Measurements from ENCODE around the gene PMEPA1. TPM values are rescaled to one million over a fixed set of nuclear protein-coding genes. Genes with fewer than 3 reads are reported as not detected.

Gene PMEPA1
- total RNA-seq, 4 donors from 2014 or later, result 9.6 to 47.5 (median 18.9) TPM

- H3K27ac ChIP-seq, result peak overlapping the region in 2 of 4 donors; percentile 34 to 39
- peak; percentile 32 for ATAC-seq
- 63% methylated on average over 7 to 13 of the region's 26 CpGs for WGBS, 2 donors (ENCODE audit: low coverage in 1 of 2)
- H3K4me3 ChIP-seq, result peak overlapping the region in 1 of 2 donors; percentile 5
- H3K27me3 ChIP-seq, result no peaks in the 10 kb centered on the region
- no peaks in the 10 kb centered on the region for H3K36me3 ChIP-seq
- peaks cover 0 to 66% (median 10%) of the 10 kb centered on the region in 3 donors for H3K4me1 ChIP-seq
- no peaks in the 10 kb centered on the region for H3K9me3 ChIP-seq
- TF ChIP-seq POLR2A (IDR thresholded peaks at IDR 0.05), result no peak
- no peak for TF ChIP-seq CTCF (IDR thresholded peaks at IDR 0.05)
- no peak for TF ChIP-seq EP300 (IDR thresholded peaks at IDR 0.05)
- TF ChIP-seq POLR2AphosphoS5 (IDR thresholded peaks at IDR 0.05), result no peak
These were observed 37.7 kb downstream of the PMEPA1 start for GRCh38 chr20:57672164-57672563.

- H3K4me1 ChIP-seq, result peaks cover 0 to 66% (median 10%) of the 10 kb centered on the region in 3 donors
These were observed 38.2 kb downstream of the PMEPA1 start for GRCh38 chr20:57671662-57672061.

GRCh38 chr20:57671072-57671391, 38.8 kb downstream of the PMEPA1 start:
- H3K4me3 ChIP-seq, result no peak overlapping the region
- H3K36me3 ChIP-seq, result no peaks in the 10 kb centered on the region
- ATAC-seq, result no peak
- no peaks in the 10 kb centered on the region for H3K9me3 ChIP-seq
- no peak overlapping the region for H3K27ac ChIP-seq
- no peaks in the 10 kb centered on the region for H3K27me3 ChIP-seq
- TF ChIP-seq EP300 (IDR thresholded peaks at IDR 0.05) (no peak), POLR2AphosphoS5 (IDR thresholded peaks at IDR 0.05) (no peak)
- WGBS, 2 donors (ENCODE audit: low coverage in 1 of 2), result 91 to 92% methylated on average over 9 to 10 of the region's 10 CpGs
- peaks cover 0 to 60% (median 9%) of the 10 kb centered on the region in 3 donors for H3K4me1 ChIP-seq

More at GRCh38 chr20:57671662-57672061, 38.2 kb downstream of the PMEPA1 start:
- H3K36me3 ChIP-seq, result no peaks in the 10 kb centered on the region
- H3K9me3 ChIP-seq, result no peaks in the 10 kb centered on the region
- no peak for ATAC-seq
- H3K27ac ChIP-seq, result no peak overlapping the region
- H3K27me3 ChIP-seq, result no peaks in the 10 kb centered on the region
- 93 to 94% methylated on average over 3 to 4 of the region's 4 CpGs for WGBS, 2 donors (ENCODE audit: low coverage in 1 of 2)
- TF ChIP-seq EP300 (IDR thresholded peaks at IDR 0.05) (no peak), POLR2AphosphoS5 (IDR thresholded peaks at IDR 0.05) (no peak), CTCF (IDR thresholded peaks at IDR 0.05) (no peak), POLR2A (IDR thresholded peaks at IDR 0.05) (no peak)
- H3K4me3 ChIP-seq, result no peak overlapping the region

- no peak for ATAC-seq
- H3K9me3 ChIP-seq, result no peaks in the 10 kb centered on the region
- no peak overlapping the region for H3K27ac ChIP-seq
- no peaks in the 10 kb centered on the region for H3K27me3 ChIP-seq
- peaks cover 0 to 54% (median 7%) of the 10 kb centered on the region in 3 donors for H3K4me1 ChIP-seq
- H3K4me3 ChIP-seq, result no peak overlapping the region
- 82 to 86% methylated on average over 8 to 10 of the region's 21 CpGs for WGBS, 2 donors (ENCODE audit: low coverage in 1 of 2)
- TF ChIP-seq POLR2AphosphoS5 (IDR thresholded peaks at IDR 0.05) (no peak), POLR2A (IDR thresholded peaks at IDR 0.05) (no peak), CTCF (IDR thresholded peaks at IDR 0.05) (no peak), EP300 (IDR thresholded peaks at IDR 0.05) (no peak)
- H3K36me3 ChIP-seq, result no peaks in the 10 kb centered on the region
These were observed 39.3 kb downstream of the PMEPA1 start for GRCh38 chr20:57670288-57671071.

- no peak for ATAC-seq
- Histone ChIP-seq H3K36me3 (no peaks in the 10 kb centered on the region), H3K4me3 (no peak overlapping the region), H3K4me1 (peaks cover 0 to 52% (median 7%) of the 10 kb centered on the region in 3 donors), H3K9me3 (no peaks in the 10 kb centered on the region), H3K27me3 (no peaks in the 10 kb centered on the region), H3K27ac (no peak overlapping the region)
- 74 to 97% methylated on average over 5 of the region's 8 CpGs for WGBS, 2 donors (ENCODE audit: low coverage in 1 of 2)
- TF ChIP-seq POLR2A (IDR thresholded peaks at IDR 0.05), result no peak
- TF ChIP-seq EP300 (IDR thresholded peaks at IDR 0.05), result no peak
- TF ChIP-seq CTCF (IDR thresholded peaks at IDR 0.05), result no peak
- no peak for TF ChIP-seq POLR2AphosphoS5 (IDR thresholded peaks at IDR 0.05)
These were observed 40.2 kb downstream of the PMEPA1 start for GRCh38 chr20:57669632-57670031.
